ENCODE measurements around the gene MCM5.
A peak's percentile ranks its signal among the peaks of the same experiment; 100 is the strongest.
"Not testable (repeated sequence)": the region's sequence is repeated elsewhere in the genome, so short reads cannot be mapped to it uniquely, and the experiment has no call there.

Gene MCM5

GRCh38 chr22:35455529-35455928, 55.6 kb downstream of the MCM5 start:
- no peak for DNase-seq

DNA sequence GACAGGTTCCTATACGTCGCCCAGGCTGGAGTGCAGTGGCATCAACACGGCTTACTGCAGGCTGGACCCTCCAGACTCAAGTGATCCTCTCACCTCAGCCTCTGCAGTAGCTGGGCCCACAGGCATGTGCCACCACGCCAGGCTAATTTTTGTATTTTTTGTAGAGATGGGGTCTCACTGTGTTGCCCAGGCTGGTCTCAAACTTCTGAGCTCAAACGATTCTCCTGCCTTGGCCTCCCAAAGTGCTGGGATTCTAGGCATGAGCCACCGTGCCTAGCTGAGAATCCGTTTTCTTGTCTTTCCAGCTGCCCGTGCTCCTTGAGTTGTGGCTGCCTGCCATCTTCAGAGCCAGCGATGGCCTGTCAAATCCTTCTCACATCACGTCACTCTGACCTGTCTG, 56.8 kb downstream of the MCM5 start:
- no peak for DNase-seq

DNA sequence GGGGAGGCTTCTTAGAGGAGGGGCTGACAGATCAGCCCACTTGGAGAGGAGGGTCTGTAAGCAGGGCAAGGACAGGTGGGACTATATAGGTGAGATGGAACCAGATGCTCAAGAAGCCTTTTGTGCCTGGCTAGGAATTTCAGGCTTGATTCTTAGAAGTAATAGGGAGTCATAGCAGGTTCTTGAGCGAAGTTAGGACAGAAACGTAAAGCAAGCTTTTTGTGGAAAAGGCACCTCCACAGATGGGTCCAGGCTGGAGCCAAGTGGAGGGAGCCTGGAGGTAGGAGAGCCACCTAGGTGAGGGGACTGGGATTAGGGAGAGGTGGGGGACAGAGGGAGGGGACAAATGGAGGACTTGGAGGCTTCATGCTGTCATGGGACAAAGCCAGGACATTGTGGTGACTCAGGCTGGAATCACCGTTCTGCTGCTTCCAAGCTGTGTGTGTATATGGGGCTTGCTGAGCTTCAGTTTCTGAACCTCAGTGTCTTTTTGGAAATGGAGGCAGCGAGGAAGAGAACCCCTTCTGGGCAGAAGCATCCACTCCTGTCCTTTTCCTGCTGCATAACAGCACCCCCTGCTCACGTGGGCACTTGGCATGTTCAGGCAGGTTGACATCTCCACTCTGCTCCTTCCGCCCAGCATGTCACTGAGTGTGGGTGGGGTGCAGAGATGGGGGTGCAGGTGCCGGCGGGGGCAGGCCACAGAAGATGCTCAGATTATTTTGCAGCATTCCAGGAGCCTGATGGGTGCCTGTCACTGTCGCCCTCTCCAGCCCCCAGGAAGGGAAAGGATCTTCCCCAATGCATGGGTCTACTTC, 58.0 kb downstream of the MCM5 start:
- DNase-seq = no peak

DNA sequence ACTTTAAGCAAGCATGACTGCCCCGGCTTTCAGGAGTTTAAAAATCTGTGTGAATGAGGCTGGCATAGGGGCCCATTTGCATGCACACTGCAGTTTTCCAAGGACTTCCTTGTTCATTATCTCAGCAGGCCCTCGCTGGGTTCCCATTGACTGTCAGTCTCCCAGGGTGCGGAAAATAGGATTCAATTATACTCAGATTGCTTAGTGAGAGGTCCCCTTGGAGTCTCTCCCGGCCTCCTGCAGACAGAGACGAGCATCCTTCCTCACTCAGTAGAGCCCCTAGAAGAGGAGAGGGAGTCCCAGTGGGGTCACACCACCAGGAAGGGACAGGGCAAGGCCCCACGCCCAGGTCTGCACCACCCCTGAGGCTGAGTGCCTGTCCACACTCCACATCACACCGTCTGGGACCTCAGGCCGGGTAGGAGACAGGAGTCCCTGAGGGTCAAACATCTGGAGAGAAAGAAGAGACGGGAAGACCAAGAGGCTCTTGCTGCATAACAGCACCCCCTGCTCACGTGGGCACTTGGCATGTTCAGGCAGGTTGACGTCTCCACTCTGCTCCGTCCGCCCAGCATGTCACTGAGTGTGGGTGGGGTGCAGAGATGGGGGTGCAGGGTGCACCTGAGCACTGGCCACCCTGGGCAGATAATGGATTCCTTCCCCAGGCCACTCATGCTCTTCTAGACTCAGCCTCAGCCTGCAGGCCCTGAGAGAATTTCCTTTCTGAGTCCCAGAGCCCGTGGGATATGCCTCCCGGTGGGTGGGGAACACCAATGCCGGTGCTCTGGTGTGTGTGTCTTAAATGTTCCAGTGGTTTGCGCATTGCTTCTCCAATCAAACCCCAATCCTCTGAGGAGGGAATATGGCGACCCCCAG, 58.8 kb downstream of the MCM5 start:
- DNase-seq = no peak

GRCh38 chr22:35459423-35459894, 59.5 kb downstream of the MCM5 start:
- no peak for DNase-seq

DNA sequence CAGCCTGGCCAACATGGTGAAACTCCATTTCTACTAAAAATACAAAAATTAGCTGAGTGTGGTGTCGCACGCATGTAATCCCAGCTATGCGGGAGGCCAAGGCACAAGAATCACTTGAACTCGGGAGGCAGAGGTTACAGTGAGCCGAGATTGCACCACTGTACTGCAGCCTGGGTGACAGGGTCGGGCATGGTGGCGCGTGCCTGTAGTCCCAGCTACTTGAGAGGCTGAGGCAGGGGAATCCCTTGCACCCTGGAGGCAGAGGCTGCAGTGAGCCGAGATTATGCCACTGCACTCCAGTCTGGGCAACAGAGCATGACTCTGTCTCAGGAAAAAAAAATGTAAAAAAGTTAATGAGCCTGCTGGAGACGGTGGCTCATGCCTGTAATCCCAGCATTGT, 60.0 kb downstream of the MCM5 start:
- DNase-seq = not testable (repeated sequence)

- DNase-seq = no peak
Measured at GRCh38 chr22:35460688-35461087, 60.7 kb downstream of the MCM5 start.

DNA sequence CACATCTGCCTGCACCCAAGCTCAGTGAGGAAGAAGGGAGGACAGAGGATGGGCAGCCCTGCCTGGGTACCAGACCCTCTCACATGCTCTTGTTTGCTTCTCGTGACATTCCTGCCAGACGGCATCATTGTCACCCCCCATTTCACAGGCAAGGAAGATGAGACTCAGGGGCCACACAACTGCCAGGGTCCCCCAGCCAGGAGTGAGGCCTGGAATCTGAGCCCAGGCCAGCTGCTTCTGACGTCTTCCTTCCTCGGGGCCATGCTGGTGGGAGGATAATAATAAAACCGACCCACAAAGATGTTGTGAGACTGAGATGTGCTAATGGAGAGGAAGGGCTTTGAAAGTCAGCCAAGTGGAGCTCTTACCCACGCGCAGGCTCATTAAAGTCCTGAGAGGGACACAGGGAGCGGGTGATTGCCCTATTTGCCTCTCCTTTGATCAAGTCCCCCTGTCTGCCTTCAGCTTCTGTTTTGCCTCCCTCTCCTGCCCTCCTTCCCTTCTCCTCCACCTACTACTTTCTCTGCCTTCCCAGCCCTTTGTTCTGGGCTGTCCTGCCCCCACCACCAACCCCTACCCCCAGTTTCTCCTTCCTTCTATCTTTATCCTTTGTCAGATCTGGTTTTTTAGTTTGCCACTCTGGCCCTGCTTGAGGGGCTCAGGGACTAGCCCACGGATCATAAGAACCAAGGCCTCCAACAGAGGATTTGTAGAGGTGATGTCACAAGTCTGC, 62.7 kb downstream of the MCM5 start:
- DNase-seq = no peak

DNA sequence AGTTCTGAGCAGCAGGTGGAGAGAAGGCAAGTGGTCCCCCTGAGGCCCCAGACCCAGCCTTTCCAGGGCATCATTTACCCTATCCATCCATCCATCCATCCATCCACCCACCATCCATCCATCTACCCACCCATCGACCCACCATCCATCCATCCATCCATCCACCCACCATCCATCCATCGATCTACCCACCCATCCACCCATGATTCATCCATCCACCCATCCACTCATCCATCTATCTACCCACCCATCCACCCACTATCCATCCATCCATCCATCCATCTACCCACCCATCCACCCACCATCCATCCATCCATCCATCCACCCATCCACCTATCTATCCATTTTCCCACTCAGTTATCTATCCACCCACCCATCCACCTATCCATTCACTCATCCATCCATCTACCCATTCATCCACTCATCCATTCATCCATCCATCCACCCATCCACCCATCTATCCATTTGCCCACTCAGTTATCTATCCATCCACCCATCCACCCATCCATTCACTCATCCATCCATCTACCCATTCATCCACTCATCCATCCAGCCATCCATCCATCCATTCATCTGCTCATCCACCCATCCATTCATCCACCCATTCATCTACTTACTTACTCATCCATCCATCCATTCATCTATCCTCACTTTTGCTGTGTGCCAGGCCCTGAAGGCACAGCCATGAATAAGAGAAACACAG, 63.4 kb downstream of the MCM5 start:
- DNase-seq = no peak

DNA sequence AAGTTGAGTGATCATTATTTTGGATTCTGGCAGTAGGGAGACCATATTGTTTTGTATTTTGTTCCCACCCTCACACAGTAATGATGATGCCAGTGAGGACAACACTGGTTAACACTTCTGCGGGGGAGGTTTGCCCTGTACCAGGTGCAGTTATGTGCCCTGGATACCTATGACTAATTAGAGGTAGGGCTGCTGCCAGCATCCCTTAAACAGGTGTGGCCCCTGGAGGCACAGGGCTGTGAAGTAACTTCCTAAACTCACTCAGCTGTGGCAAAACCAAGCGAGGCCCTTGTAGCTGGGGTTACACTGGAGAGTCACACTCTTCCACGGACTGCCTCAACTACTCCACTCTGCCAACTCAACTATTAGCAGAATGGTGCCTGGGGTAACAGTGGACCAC, 64.5 kb downstream of the MCM5 start:
- DNase-seq = no peak

DNA sequence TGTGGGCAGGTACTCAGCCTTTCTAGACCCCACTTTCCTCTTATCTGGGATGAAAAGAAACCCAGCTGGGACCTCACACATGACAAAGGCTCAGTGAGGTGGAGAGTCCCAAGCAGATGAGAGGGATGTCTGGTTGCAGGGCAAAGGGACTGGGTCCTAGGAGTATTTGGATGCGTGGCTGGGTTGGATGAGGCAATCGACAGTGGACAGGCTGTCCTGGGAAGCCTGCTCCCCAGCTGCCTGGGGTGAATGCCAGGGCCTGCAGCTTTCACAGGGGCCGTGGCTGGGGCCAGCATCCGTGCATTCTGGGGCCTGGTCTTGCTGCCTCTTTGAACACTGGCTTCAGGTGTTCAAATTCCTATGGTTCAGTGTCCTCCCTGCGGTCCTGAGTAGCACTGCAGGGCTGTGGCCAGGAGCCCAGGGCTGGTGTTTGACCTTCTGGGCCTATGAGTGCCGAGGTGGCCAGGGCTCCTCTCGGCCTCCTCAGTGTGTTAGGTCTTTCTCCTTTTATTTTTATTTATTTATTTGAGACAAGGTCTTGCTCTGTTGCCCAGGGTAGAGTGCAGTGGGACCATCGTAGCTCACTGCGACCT, 65.3 kb downstream of the MCM5 start:
- DNase-seq = no peak

GRCh38 chr22:35467681-35468434, 67.9 kb downstream of the MCM5 start:
- DNase-seq = peak; percentile 68

GRCh38 chr22:35470903-35471321, 71.0 kb downstream of the MCM5 start:
- DNase-seq = no peak

- DNase-seq = not testable (repeated sequence)
Measured at GRCh38 chr22:35471566-35471965, 71.6 kb downstream of the MCM5 start.

GRCh38 chr22:35472488-35472887, 72.5 kb downstream of the MCM5 start:
- DNase-seq = no peak

- no peak for DNase-seq
Measured at GRCh38 chr22:35473971-35474370, 74.0 kb downstream of the MCM5 start.

All from NCI-H2171 (cell line).